Endothelial cell of umbilical vein (primary cell): ENCODE measurements around the gene MITF.

Experiments
- CTCF ChIP-seq, 2 donors: IDR thresholded peaks; 1 replicate in 1 of 2; 2 replicates in 1 of 2; pipeline ENCODE4 v1.5.1; 2011; ENCODE audit warnings: low read length in 2 of 2, mild to moderate bottlenecking in 2 of 2, moderate library complexity in 2 of 2, control low read depth in 1 of 2, inconsistent platforms in 1 of 2, low read depth in 1 of 2; ENCODE audit not compliant: insufficient read depth in 1 of 2; ENCODE audit errors: extremely low read depth in 1 of 2
- EZH2 ChIP-seq: IDR thresholded peaks from 2 replicates; pipeline ENCODE4 v1.6.1; 2012; ENCODE audit warnings: borderline replicate concordance, low read depth, mild to moderate bottlenecking, moderate library complexity, low read length, inconsistent platforms; ENCODE audit not compliant: severe bottlenecking
- FOS ChIP-seq: IDR thresholded peaks from 2 replicates; pipeline ENCODE4 v1.6.1; 2011; ENCODE audit warnings: mild to moderate bottlenecking, low read length, moderate library complexity, borderline replicate concordance; ENCODE audit not compliant: insufficient read depth
- GATA2 ChIP-seq: IDR thresholded peaks from 2 replicates; pipeline ENCODE4 v1.7.0; 2011; ENCODE audit warnings: low read depth, mild to moderate bottlenecking, moderate library complexity, mixed read lengths, low read length; ENCODE audit not compliant: insufficient read length, insufficient read depth
- JUN ChIP-seq: IDR thresholded peaks from 2 replicates; pipeline ENCODE4 v1.6.1; 2011; ENCODE audit warnings: borderline replicate concordance, low read depth; ENCODE audit not compliant: insufficient read length, insufficient read depth
- MAX ChIP-seq: IDR thresholded peaks from 2 replicates; pipeline ENCODE4 v1.6.1; 2011; ENCODE audit not compliant: insufficient read depth, insufficient read length
- MYC ChIP-seq: IDR thresholded peaks from one replicate; pipeline ENCODE4 v1.6.1; 2011; ENCODE audit warnings: mild to moderate bottlenecking, low read depth, low read length
- POLR2A ChIP-seq: IDR thresholded peaks from 2 replicates; pipeline ENCODE4 v1.6.1; 2012; ENCODE audit warnings: low read depth, mild to moderate bottlenecking, control low read depth, low read length
- POLR2AphosphoS5 ChIP-seq: IDR thresholded peaks from 2 replicates; pipeline ENCODE4 v1.6.1; 2012; ENCODE audit warnings: low read depth, mild to moderate bottlenecking, control low read depth, low read length, moderate library complexity; ENCODE audit not compliant: insufficient read depth

GRCh38 chr3:69738315-69738714 is 949 bp upstream of the MITF start:
- TF ChIP-seq FOS (no peak), CTCF (IDR thresholded peaks at IDR 0.05; ENCODE audit: extremely low read depth in 1 of 2, insufficient read depth in 1 of 2, low read depth in 1 of 2, low read length in 2 of 2) (no peak), POLR2AphosphoS5 (no peak), MYC (no peak), JUN (no peak), POLR2A (no peak), EZH2 (no peak), MAX (no peak), GATA2 (no peak)
